T-helper 9 cell (primary cell): ENCODE measurements around the gene PON3.

Experiments
- DNase-seq: peaks from one replicate; pipeline ENCODE4 v3.0.0-alpha.2; 2020

PON3 gene

GRCh38 chr7:95338832-95339231, 57.3 kb downstream of the PON3 start:
- no peak for DNase-seq

GRCh38 chr7:95335093-95335492, 61.1 kb downstream of the PON3 start:
- no peak for DNase-seq

GRCh38 chr7:95334447-95334846, 61.7 kb downstream of the PON3 start:
- DNase-seq: no peak

- no peak for DNase-seq
Observed at GRCh38 chr7:95330961-95331337, 65.2 kb downstream of the PON3 start.

GRCh38 chr7:95330204-95330960, 65.8 kb downstream of the PON3 start:
- DNase-seq: no peak

GRCh38 chr7:95327356-95327755, 68.8 kb downstream of the PON3 start:
- no peak for DNase-seq

- DNase-seq: no peak
Observed at GRCh38 chr7:95324431-95324830, 71.7 kb downstream of the PON3 start, which contains the start of gene PON1. TSS of gene PON1 (minus strand) at chr7:95324532. CDS start at chr7:95324475, 57 bp downstream.

- DNase-seq: no peak
Observed at GRCh38 chr7:95323410-95324129, 72.6 kb downstream of the PON3 start.

GRCh38 chr7:95322854-95323253, 73.3 kb downstream of the PON3 start:
- no peak for DNase-seq

- DNase-seq: no peak
Observed at GRCh38 chr7:95322396-95322795, 73.8 kb downstream of the PON3 start.

GRCh38 chr7:95321720-95322119, 74.5 kb downstream of the PON3 start:
- DNase-seq: no peak

- DNase-seq: no peak
Observed at GRCh38 chr7:95320651-95321050, 75.5 kb downstream of the PON3 start.

- no peak for DNase-seq
Observed at GRCh38 chr7:95319570-95319969, 76.6 kb downstream of the PON3 start.

- DNase-seq: no peak
Observed at GRCh38 chr7:95318501-95319100, 77.6 kb downstream of the PON3 start.

- no peak for DNase-seq
Observed at GRCh38 chr7:95317966-95318365, 78.2 kb downstream of the PON3 start.

- no peak for DNase-seq
Observed at GRCh38 chr7:95317546-95317945, 78.6 kb downstream of the PON3 start.

- DNase-seq: no peak
Observed at GRCh38 chr7:95316588-95316987, 79.6 kb downstream of the PON3 start.

GRCh38 chr7:95312561-95312960, 83.6 kb downstream of the PON3 start:
- DNase-seq: no peak

- DNase-seq: no peak
Observed at GRCh38 chr7:95311389-95311788, 84.8 kb downstream of the PON3 start.

- DNase-seq: no peak
Observed at GRCh38 chr7:95309951-95310350, 86.2 kb downstream of the PON3 start.
